Liver (tissue), 9 donors: ENCODE results near the gene RFC3. TPM values are rescaled to one million over a fixed set of nuclear protein-coding genes. Genes with fewer than 3 reads are reported as not detected.

Source experiments
- DNase-seq: peaks from one replicate; pipeline ENCODE4 v3.0.0-alpha.2; 2017; ENCODE audit warnings: low spot score
- H3K27ac ChIP-seq, 2 donors: one replicate each; pipeline ENCODE4 v1.7.0; 2013; ENCODE audit warnings: inconsistent platforms in 2 of 2, low read length in 2 of 2, control low read depth in 1 of 2, low read depth in 1 of 2, mild to moderate bottlenecking in 1 of 2
- H3K27me3 ChIP-seq, 4 donors: one replicate each; pipeline versions ENCODE4 v1.6.1 to v1.7.0; 2013; ENCODE audit warnings: low read length in 3 of 4, inconsistent platforms in 1 of 4, mild to moderate bottlenecking in 1 of 4, moderate library complexity in 1 of 4; ENCODE audit not compliant: control insufficient read depth in 4 of 4, insufficient read depth in 4 of 4
- H3K36me3 ChIP-seq, 4 donors: one replicate each; pipeline versions ENCODE4 v1.6.1 to v1.7.0; 2013; ENCODE audit warnings: low read length in 3 of 4, mild to moderate bottlenecking in 3 of 4, low read depth in 1 of 4, moderate library complexity in 1 of 4; ENCODE audit not compliant: control insufficient read depth in 4 of 4, insufficient read depth in 3 of 4
- H3K4me1 ChIP-seq, 4 donors: one replicate each; pipeline versions ENCODE4 v1.6.1 to v1.7.0; 2013; ENCODE audit warnings: low read length in 3 of 4, mild to moderate bottlenecking in 3 of 4, moderate library complexity in 1 of 4; ENCODE audit not compliant: control insufficient read depth in 4 of 4, insufficient read depth in 4 of 4
- H3K4me3 ChIP-seq, 3 donors: one replicate each; pipeline versions ENCODE4 v1.6.1 to v1.7.0; 2013; ENCODE audit warnings: low read length in 3 of 3, control low read depth in 1 of 3, low read depth in 1 of 3, mild to moderate bottlenecking in 1 of 3
- H3K9ac ChIP-seq, 2 donors: one replicate each; pipeline ENCODE4 v1.7.0; 2013; ENCODE audit warnings: low read length in 2 of 2, mild to moderate bottlenecking in 2 of 2, moderate library complexity in 2 of 2, control low read depth in 1 of 2, low read depth in 1 of 2
- H3K9me3 ChIP-seq, 4 donors: one replicate each; pipeline versions ENCODE4 v1.6.1 to v1.7.0; 2013; ENCODE audit warnings: low read length in 3 of 4; ENCODE audit not compliant: control insufficient read depth in 4 of 4
- EGR1 ChIP-seq, 2 donors: IDR thresholded peaks; 2 replicates each; pipeline ENCODE4 v1.6.1; 2016 to 2018; ENCODE audit warnings: antibody characterized with exemption in 2 of 2, low read depth in 2 of 2
- FOXA1 ChIP-seq: IDR thresholded peaks from 2 replicates; pipeline ENCODE4 v1.6.1; 2016; ENCODE audit warnings: antibody characterized with exemption
- FOXA2 ChIP-seq: IDR thresholded peaks from 2 replicates; pipeline ENCODE4 v1.6.1; 2016; ENCODE audit warnings: antibody characterized with exemption
- GABPA ChIP-seq, 2 donors: IDR thresholded peaks in 1 of 2; conservative IDR thresholded peaks in 1 of 2; 2 replicates each; pipeline ENCODE4 v1.6.1; 2016; ENCODE audit warnings: antibody characterized with exemption in 2 of 2, mild to moderate bottlenecking in 1 of 2, moderate library complexity in 1 of 2
- HNF4A ChIP-seq, 2 donors: conservative IDR thresholded peaks; 2 replicates each; pipeline ENCODE4 v1.6.1; 2016; ENCODE audit warnings: antibody characterized with exemption in 2 of 2, mild to moderate bottlenecking in 2 of 2
- HNF4G ChIP-seq: IDR thresholded peaks from 2 replicates; pipeline ENCODE4 v1.6.1; 2016; ENCODE audit warnings: antibody characterized with exemption
- JUND ChIP-seq, 2 donors: IDR thresholded peaks; 2 replicates each; pipeline ENCODE4 v1.6.1; 2016; ENCODE audit warnings: antibody characterized with exemption in 2 of 2
- NR2F2 ChIP-seq: IDR thresholded peaks from 2 replicates; pipeline ENCODE4 v1.6.1; 2016; ENCODE audit warnings: antibody characterized with exemption
- RAD21 ChIP-seq, 2 donors: IDR thresholded peaks; 2 replicates each; pipeline ENCODE4 v1.6.1; 2016; ENCODE audit warnings: antibody characterized with exemption in 2 of 2, mild to moderate bottlenecking in 2 of 2
- RXRA ChIP-seq, 2 donors: IDR thresholded peaks; 2 replicates each; pipeline ENCODE4 v1.6.1; 2017 to 2018; ENCODE audit warnings: antibody characterized with exemption in 2 of 2, mild to moderate bottlenecking in 1 of 2
- SP1 ChIP-seq: IDR thresholded peaks from 2 replicates; pipeline ENCODE4 v1.6.1; 2018; ENCODE audit warnings: antibody characterized with exemption, mild to moderate bottlenecking
- WGBS: extraction: QIAGEN DNeasy Blood & Tissue Kit; methylation state at CpG from one replicate; pipeline ENCODE4 v1.1.7; 2013; 5-methylcytosine and 5-hydroxymethylcytosine counted together
- polyA plus RNA-seq, 2 donors: library from polyadenylated mRNA; stranded (reverse) in 1 of 2; unstranded in 1 of 2; fragments of 200-250 nt in 1 of 2; fragments of >200 nt in 1 of 2; fragmentation: Nextera tagmentation in 1 of 2; extraction: Ambion mirVana in 1 of 2; gene quantifications; one replicate each; pipeline versions ENCODE4 v1.2.1 to v1.2.3, GENCODE V29; 2013 to 2015
- total RNA-seq, 2 donors: library from RNA; depleted of rRNA; stranded (reverse); fragments of >200 nt; gene quantifications; one replicate each; pipeline ENCODE4 v1.2.3, GENCODE V29; 2014
- TF ChIP-seq, protein P1 (sequence below): IDR thresholded peaks from 2 replicates; pipeline ENCODE4 v1.6.1; 2016; ENCODE audit warnings: antibody characterized with exemption
- TF ChIP-seq, protein P2 (sequence below): IDR thresholded peaks from 2 replicates; pipeline ENCODE4 v1.6.1; 2016; ENCODE audit warnings: antibody characterized with exemption, mild to moderate bottlenecking
- TF ChIP-seq, protein P3 (sequence below): IDR thresholded peaks from 2 replicates; pipeline ENCODE4 v1.6.1; 2016; ENCODE audit warnings: antibody characterized with exemption
- donor health status: healthy.
- donor health status: healthy.
- donor health status: healthy.
- donor health status: healthy.
- donor health status: healthy.

The RFC3 gene
- total and polyA plus RNA-seq, 4 donors = 1.9 to 19.1 (median 3.0) TPM

DNA sequence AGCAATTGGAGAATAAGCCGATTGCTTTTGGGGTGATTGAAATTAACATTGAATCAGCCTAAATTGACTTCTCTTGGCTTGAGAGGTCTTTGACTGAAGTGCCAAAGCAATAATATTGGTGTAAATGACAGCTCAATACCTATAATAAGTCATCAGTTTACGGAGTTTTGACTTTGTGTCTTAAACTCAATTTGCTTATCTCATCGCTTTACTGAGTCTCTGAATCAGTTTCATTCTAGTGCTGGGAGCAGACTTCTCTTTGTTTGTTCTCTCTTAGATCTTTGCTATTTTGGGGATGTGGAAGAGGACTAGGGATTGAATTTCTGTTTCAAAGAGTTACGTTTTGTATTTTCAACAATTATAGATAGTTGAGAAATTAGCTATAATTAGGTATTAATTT, 7.1 kb downstream of the RFC3 start (continued):
- TF ChIP-seq, protein P1, sequence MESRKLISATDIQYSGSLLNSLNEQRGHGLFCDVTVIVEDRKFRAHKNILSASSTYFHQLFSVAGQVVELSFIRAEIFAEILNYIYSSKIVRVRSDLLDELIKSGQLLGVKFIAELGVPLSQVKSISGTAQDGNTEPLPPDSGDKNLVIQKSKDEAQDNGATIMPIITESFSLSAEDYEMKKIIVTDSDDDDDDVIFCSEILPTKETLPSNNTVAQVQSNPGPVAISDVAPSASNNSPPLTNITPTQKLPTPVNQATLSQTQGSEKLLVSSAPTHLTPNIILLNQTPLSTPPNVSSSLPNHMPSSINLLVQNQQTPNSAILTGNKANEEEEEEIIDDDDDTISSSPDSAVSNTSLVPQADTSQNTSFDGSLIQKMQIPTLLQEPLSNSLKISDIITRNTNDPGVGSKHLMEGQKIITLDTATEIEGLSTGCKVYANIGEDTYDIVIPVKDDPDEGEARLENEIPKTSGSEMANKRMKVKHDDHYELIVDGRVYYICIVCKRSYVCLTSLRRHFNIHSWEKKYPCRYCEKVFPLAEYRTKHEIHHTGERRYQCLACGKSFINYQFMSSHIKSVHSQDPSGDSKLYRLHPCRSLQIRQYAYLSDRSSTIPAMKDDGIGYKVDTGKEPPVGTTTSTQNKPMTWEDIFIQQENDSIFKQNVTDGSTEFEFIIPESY = no peak
- TF ChIP-seq FOXA2 (no peak), EGR1 (IDR thresholded peaks at IDR 0.05; ENCODE audit: low read depth in 2 of 2) (no peak), NR2F2 (no peak), FOXA1 (no peak)

DNA sequence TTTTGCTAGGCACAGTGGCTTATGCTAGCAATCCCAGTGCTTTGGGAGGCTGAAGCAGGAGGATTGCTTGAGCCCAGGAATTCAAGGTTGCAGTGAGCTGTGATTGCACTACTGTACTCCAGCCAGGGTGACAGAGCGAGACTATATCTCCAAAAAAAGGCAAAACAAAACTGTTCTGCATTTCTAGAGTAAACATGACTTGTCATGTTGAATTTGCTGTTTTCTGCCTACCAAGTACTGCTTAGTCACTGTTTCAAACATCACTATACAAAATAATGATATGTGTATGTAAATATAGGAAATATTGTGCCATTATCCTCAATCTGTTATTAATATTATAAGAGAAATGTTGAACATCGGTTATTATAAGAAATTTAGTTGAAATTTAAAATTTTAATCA, 9.2 kb downstream of the RFC3 start:
- WGBS = 98% methylated on average over 2 of the region's 2 CpGs
- H3K4me1 ChIP-seq = no peaks in the 10 kb centered on the region
- no peak overlapping the region for H3K9ac ChIP-seq
- H3K27me3 ChIP-seq = no peaks in the 10 kb centered on the region
- H3K27ac ChIP-seq = no peak overlapping the region
- peaks cover 5 to 8% (median 6%) of the 10 kb centered on the region in 4 donors for H3K36me3 ChIP-seq
- no peaks in the 10 kb centered on the region for H3K9me3 ChIP-seq
- TF ChIP-seq, protein P1 = no peak
- TF ChIP-seq, protein P2, sequence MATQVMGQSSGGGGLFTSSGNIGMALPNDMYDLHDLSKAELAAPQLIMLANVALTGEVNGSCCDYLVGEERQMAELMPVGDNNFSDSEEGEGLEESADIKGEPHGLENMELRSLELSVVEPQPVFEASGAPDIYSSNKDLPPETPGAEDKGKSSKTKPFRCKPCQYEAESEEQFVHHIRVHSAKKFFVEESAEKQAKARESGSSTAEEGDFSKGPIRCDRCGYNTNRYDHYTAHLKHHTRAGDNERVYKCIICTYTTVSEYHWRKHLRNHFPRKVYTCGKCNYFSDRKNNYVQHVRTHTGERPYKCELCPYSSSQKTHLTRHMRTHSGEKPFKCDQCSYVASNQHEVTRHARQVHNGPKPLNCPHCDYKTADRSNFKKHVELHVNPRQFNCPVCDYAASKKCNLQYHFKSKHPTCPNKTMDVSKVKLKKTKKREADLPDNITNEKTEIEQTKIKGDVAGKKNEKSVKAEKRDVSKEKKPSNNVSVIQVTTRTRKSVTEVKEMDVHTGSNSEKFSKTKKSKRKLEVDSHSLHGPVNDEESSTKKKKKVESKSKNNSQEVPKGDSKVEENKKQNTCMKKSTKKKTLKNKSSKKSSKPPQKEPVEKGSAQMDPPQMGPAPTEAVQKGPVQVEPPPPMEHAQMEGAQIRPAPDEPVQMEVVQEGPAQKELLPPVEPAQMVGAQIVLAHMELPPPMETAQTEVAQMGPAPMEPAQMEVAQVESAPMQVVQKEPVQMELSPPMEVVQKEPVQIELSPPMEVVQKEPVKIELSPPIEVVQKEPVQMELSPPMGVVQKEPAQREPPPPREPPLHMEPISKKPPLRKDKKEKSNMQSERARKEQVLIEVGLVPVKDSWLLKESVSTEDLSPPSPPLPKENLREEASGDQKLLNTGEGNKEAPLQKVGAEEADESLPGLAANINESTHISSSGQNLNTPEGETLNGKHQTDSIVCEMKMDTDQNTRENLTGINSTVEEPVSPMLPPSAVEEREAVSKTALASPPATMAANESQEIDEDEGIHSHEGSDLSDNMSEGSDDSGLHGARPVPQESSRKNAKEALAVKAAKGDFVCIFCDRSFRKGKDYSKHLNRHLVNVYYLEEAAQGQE = no peak
- TF ChIP-seq GABPA (IDR thresholded peaks at IDR 0.05 in 1 of 2, conservative IDR thresholded peaks at IDR 0.05 in 1 of 2) (no peak), SP1 (no peak), HNF4G (no peak), EGR1 (IDR thresholded peaks at IDR 0.05; ENCODE audit: low read depth in 2 of 2) (no peak), FOXA1 (no peak)
- TF ChIP-seq, protein P3, sequence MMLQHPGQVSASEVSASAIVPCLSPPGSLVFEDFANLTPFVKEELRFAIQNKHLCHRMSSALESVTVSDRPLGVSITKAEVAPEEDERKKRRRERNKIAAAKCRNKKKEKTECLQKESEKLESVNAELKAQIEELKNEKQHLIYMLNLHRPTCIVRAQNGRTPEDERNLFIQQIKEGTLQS = no peak
- no peak for DNase-seq
- H3K4me3 ChIP-seq = no peak overlapping the region

DNA sequence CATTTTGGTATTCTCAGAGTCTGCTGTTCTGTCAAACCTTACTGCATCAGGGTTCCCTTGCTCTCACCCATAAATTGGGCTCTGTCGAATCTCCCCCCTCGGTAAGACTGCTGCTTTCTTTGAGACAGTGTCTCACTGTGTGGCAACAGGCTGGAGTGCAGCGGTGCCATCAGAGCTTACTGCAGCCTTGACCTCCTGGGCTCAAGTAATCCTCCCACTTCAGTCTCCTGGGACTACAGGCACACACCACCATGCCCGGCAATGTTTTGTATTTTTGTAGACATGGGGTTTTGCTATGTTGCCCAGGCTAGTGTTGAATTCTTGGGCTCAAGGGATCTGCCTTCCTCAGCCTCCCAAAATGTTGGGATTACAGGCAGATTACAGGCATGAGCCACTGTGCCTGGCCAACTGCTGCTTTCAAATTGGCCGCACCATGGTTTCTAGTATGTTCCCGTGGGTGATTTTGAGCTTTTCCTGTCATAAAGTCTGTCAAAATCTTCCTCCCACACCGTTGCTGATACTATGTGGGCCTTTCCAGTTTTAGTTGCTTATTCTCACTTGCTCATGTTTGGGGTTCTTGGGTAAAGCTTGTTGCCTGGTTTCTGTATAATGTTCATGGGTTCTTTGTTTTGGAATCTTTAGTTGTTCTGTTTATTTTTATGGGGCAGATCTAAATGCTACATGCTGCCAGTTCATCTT, 10.6 kb downstream of the RFC3 start:
- TF ChIP-seq, protein P1 = no peak
- no peak for TF ChIP-seq FOXA1
- TF ChIP-seq RAD21 (IDR thresholded peaks at IDR 0.05) = no peak
- TF ChIP-seq, protein P3 = no peak
- no peak for TF ChIP-seq EGR1 (IDR thresholded peaks at IDR 0.05; ENCODE audit: low read depth in 2 of 2)
- no peak for TF ChIP-seq RXRA (IDR thresholded peaks at IDR 0.05)
- no peak for TF ChIP-seq GABPA (IDR thresholded peaks at IDR 0.05 in 1 of 2, conservative IDR thresholded peaks at IDR 0.05 in 1 of 2)
- no peak for TF ChIP-seq NR2F2
- no peak for TF ChIP-seq JUND (IDR thresholded peaks at IDR 0.05)
- TF ChIP-seq FOXA2 = no peak
- TF ChIP-seq HNF4A (conservative IDR thresholded peaks at IDR 0.05) = no peak
- Histone ChIP-seq H3K9me3 (no peaks in the 10 kb centered on the region), H3K27ac (no peak overlapping the region), H3K36me3 (peaks cover 5 to 10% (median 8%) of the 10 kb centered on the region in 4 donors), H3K27me3 (no peaks in the 10 kb centered on the region), H3K4me1 (no peaks in the 10 kb centered on the region), H3K9ac (no peak overlapping the region), H3K4me3 (no peak overlapping the region)
- 96% methylated on average over 7 of the region's 7 CpGs for WGBS
- DNase-seq = no peak
